GM12872 (cell line): Measurements from ENCODE around the gene MACROD2.

Source experiments
- TF ChIP-seq, protein P1 (sequence below): IDR thresholded peaks from 3 replicates; pipeline ENCODE4 v1.5.1; 2011; ENCODE audit warnings: low read depth, mild to moderate bottlenecking, low read length, moderate library complexity; ENCODE audit not compliant: insufficient read depth

MACROD2 gene

DNA sequence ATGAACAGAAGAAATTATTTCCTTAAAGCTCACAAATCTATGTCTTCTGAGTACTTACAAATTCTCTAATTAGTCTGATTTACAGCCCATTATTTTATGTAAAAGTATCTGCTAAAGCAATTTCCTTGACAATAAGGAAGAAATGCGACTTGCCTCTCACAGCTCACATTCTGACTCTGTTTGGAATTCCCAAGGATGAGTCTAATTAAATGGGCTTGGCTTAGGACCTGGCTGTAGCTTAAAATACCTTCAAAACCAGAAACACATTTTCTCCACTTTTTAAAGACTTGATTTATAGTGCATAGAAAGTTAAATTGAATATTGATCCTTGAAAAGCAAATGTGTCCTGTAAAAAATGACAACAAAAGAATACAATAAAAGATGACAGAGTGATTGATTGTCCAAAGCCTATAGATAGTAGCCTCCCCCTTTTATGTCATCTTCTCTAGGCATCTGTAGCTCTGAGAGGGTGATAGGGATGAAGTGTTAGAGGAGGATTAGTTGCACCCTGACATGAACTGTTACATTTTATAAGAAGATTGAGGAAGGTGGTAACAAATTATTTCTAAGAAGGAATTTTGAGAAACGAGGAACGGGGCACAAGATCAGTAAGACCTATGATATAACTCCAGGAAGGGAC is 118.9 kb downstream of the MACROD2 start:
- TF ChIP-seq, protein P1, sequence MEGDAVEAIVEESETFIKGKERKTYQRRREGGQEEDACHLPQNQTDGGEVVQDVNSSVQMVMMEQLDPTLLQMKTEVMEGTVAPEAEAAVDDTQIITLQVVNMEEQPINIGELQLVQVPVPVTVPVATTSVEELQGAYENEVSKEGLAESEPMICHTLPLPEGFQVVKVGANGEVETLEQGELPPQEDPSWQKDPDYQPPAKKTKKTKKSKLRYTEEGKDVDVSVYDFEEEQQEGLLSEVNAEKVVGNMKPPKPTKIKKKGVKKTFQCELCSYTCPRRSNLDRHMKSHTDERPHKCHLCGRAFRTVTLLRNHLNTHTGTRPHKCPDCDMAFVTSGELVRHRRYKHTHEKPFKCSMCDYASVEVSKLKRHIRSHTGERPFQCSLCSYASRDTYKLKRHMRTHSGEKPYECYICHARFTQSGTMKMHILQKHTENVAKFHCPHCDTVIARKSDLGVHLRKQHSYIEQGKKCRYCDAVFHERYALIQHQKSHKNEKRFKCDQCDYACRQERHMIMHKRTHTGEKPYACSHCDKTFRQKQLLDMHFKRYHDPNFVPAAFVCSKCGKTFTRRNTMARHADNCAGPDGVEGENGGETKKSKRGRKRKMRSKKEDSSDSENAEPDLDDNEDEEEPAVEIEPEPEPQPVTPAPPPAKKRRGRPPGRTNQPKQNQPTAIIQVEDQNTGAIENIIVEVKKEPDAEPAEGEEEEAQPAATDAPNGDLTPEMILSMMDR: no peak

DNA sequence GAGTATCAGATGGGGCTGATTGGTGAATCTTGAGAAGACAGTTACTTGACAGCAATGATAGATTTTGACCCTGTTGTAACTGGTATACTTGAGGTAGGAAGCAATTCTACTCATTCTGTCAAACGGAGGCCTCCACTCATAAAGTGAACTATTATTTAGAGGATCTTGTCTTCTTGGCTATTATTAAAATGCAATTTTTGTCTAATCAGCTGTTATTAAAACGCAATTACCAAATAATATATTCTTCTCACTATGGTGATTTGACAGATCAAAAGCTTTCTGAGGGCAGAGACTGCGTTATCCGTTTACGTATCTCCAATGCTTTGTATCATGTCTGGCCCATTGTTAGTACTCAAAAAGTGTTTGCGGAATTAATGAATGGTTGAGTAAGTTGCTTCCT is 120.7 kb downstream of the MACROD2 start:
- TF ChIP-seq, protein P1: no peak

DNA sequence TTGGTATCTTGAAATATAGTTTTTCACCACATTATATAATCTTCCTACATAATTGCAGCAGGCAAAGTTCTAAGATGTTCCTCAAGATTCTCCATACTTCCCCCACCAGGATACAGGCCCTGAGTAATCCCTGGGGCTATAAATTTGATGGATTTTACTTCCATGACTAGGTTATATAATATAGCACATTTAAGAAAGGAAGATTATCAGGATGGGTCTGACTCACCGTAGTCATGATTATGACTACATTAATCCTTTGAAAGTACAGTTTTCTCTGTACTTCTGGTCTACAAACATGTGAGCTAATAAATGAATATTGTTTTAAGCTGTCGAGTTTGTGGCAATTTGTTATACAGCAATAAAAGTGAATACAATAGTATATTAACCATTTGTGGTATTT is 122.5 kb downstream of the MACROD2 start:
- TF ChIP-seq, protein P1: no peak

DNA sequence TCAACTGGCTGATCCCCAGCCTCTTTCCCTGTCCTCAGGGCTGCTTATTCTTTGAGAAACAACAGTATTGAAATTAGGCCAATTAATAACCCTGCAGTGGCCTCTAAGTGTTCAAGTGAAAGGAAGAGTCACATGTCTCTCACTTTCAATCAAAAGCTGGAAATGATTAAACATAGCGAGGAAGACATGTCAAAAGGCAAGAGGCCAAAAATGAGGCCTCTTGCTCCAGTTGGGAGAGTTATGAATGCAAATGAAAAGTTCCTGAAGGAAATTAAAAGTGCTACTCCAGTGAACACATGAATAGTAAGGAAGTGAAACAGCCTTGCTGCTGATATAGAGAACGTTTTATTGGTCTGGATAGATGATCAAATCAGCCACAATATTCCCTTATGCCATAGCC is 131.5 kb downstream of the MACROD2 start:
- TF ChIP-seq, protein P1: no peak

- TF ChIP-seq, protein P1: no peak
Observed at GRCh38 chr20:14127514-14128223, 132.4 kb downstream of the MACROD2 start.

GRCh38 chr20:14134004-14134403 is 138.7 kb downstream of the MACROD2 start:
- TF ChIP-seq, protein P1: no peak

- TF ChIP-seq, protein P1: peak; percentile 55
Observed at GRCh38 chr20:14142171-14142570, 146.9 kb downstream of the MACROD2 start.
